Measurements from ENCODE around the gene DRG2. TPM values are rescaled to one million over a fixed set of nuclear protein-coding genes. Genes with fewer than 3 reads are reported as not detected.

Gene DRG2
- polyA plus RNA-seq, 12 donors = 19.5 to 29.4 (median 23.3) TPM; not detected in 1

- no peak for DNase-seq
Observed at GRCh38 chr17:18111330-18111971, 23.7 kb downstream of the DRG2 start.

GRCh38 chr17:18115517-18115916, 27.8 kb downstream of the DRG2 start:
- DNase-seq = no peak

GRCh38 chr17:18116078-18116477, 28.3 kb downstream of the DRG2 start:
- no peak for DNase-seq

DNA sequence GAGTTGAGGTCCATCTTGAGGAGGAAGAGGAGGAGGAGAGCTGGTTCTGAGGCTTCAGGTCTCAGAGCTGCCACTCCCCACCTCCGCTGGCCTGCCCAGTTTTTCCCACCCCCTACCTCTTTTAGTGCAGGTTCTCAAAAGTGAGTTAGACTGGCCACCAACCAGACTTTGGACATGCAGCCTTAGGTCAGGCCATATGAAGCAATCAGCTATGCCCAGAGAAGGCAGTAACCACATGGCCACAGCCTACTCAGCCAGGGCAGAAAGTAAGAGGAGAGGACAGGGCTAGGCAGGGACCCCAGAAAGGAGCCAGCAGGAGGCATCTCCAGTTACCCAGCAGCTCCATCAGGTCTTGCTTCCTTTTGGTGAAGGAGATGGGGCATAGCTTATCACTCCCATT, 29.8 kb downstream of the DRG2 start:
- no peak for DNase-seq

- DNase-seq = no peak
Observed at GRCh38 chr17:18117982-18118975, 30.5 kb downstream of the DRG2 start.

- DNase-seq = no peak
Observed at GRCh38 chr17:18119166-18119745, 31.5 kb downstream of the DRG2 start.

- DNase-seq = no peak
Observed at GRCh38 chr17:18119938-18120337, 32.2 kb downstream of the DRG2 start.

DNA sequence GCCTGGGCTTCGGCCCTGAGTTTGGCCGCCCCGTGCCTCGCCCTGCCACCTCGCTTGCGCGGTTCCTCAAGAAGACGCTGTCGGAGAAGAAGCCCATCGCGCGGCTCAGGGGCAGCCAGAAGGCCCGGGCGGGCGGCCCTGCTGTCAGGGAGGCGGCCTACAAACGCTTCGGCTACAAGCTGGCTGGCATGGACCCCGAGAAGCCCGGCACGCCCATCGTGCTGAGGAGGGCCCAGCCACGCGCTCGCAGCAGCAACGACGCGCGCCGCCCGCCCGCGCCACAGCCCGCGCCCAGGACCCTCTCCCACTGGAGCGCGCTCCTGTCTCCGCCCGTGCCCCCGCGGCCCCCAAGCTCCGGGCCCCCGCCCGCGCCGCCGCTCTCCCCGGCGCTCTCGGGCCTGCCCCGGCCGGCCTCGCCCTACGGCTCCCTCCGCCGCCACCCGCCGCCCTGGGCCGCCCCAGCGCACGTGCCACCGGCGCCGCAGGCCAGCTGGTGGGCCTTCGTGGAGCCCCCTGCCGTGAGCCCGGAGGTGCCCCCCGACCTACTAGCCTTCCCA, 32.8 kb downstream of the DRG2 start:
- DNase-seq = no peak

GRCh38 chr17:18121144-18121910, 33.6 kb downstream of the DRG2 start:
- DNase-seq = no peak

- no peak for DNase-seq
Observed at GRCh38 chr17:18122990-18123753, 35.4 kb downstream of the DRG2 start.

- DNase-seq = no peak
Observed at GRCh38 chr17:18124345-18125126, 36.8 kb downstream of the DRG2 start.

GRCh38 chr17:18129041-18129502, 41.3 kb downstream of the DRG2 start:
- DNase-seq = no peak

DNA sequence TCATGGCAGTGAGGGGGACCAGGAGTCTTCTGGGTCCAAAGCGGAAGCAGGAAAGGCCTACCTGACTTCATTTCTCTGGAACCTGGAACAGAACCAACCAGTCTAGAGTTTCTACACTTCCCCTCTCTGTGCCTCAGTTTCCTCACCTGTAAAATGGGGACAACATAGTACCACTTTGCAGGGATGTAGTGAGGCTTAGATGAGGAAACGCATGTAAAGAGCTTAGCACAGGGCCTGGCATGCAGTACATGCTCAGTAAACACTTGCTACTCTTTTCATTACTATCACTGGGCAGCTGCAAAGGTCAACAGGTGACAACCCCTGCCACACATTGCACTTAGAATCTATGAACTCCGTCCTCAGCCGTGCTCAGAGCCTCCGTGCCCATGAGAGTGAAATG, 45.0 kb downstream of the DRG2 start:
- no peak for DNase-seq

DNA sequence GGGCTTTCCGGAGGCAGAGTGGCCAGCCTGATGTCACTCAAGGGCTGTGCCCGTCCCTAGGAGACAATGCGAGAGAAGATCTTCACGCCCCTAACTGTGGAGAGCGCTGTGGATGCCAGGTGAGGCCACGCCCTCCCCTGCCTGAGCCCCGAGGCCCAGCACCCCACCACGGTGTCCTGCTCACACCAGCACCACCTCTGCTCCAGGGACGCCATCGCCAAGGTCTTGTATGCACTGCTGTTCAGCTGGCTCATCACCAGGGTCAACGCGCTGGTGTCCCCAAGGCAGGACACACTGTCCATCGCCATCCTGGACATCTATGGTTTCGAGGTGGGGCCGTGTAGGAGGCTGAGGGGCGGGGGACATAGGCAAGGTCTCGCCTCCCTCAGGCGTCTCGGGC, 48.6 kb downstream of the DRG2 start:
- DNase-seq = no peak

GRCh38 chr17:18138065-18138749, 50.5 kb downstream of the DRG2 start:
- DNase-seq = no peak

GRCh38 chr17:18139092-18139491, 51.3 kb downstream of the DRG2 start:
- no peak for DNase-seq

- DNase-seq = no peak
Observed at GRCh38 chr17:18139498-18139897, 51.8 kb downstream of the DRG2 start.

DNA sequence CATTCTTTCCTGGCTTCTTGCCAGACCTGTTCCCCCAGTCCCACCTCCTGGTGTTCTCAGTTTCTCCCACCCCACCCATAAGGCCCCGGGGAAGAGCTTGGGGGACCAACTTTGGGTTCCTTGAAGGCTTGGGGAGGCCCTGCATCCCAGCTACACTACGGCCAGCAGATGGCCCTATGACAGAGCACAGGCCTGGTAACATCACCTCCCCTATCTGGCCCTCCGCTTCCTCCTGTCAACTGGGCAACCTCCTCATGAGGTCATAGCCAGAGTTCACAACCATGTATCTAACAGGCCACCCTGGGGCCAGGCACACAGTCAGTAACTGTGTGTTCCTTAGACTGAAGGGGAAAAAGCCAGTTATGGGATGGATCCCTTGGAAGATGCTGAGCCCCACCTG, 52.2 kb downstream of the DRG2 start:
- no peak for DNase-seq

DNA sequence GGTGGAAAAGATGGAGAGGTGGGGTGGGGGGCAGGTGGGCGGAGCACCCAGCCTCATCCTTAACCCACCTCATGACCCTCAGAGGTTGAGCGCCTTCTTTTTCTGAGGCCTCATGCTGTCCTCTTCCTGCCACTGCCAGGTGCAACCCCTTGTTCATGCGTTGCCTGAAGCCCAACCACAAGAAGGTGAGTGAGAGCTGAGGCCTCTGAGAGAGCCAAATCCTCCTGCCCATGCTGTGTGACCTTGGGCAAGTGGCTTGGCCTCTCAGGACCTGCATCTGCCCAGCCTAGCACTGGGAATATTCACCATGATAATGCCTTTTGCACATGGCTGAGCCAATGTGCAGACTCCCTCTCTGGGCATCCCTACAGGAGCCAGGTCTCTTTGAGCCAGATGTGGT, 52.9 kb downstream of the DRG2 start:
- no peak for DNase-seq

Measured in muscle of arm (tissue), 12 donors.